Endothelial cell of umbilical vein (primary cell): ENCODE results near the gene LRRC31.

Experiments used
- EZH2 ChIP-seq: IDR thresholded peaks from 2 replicates; pipeline ENCODE4 v1.6.1; 2012; ENCODE audit warnings: borderline replicate concordance, low read depth, mild to moderate bottlenecking, moderate library complexity, low read length, inconsistent platforms; ENCODE audit not compliant: severe bottlenecking
- JUN ChIP-seq: IDR thresholded peaks from 2 replicates; pipeline ENCODE4 v1.6.1; 2011; ENCODE audit warnings: borderline replicate concordance, low read depth; ENCODE audit not compliant: insufficient read length, insufficient read depth
- MYC ChIP-seq: IDR thresholded peaks from one replicate; pipeline ENCODE4 v1.6.1; 2011; ENCODE audit warnings: mild to moderate bottlenecking, low read depth, low read length
- POLR2A ChIP-seq: IDR thresholded peaks from 2 replicates; pipeline ENCODE4 v1.6.1; 2012; ENCODE audit warnings: low read depth, mild to moderate bottlenecking, control low read depth, low read length
- TF ChIP-seq, protein P1 (sequence below), 2 donors: IDR thresholded peaks; 1 replicate in 1 of 2; 2 replicates in 1 of 2; pipeline ENCODE4 v1.5.1; 2011; ENCODE audit warnings: low read length in 2 of 2, mild to moderate bottlenecking in 2 of 2, moderate library complexity in 2 of 2, control low read depth in 1 of 2, inconsistent platforms in 1 of 2, low read depth in 1 of 2; ENCODE audit not compliant: insufficient read depth in 1 of 2; ENCODE audit errors: extremely low read depth in 1 of 2

- TF ChIP-seq, protein P1, sequence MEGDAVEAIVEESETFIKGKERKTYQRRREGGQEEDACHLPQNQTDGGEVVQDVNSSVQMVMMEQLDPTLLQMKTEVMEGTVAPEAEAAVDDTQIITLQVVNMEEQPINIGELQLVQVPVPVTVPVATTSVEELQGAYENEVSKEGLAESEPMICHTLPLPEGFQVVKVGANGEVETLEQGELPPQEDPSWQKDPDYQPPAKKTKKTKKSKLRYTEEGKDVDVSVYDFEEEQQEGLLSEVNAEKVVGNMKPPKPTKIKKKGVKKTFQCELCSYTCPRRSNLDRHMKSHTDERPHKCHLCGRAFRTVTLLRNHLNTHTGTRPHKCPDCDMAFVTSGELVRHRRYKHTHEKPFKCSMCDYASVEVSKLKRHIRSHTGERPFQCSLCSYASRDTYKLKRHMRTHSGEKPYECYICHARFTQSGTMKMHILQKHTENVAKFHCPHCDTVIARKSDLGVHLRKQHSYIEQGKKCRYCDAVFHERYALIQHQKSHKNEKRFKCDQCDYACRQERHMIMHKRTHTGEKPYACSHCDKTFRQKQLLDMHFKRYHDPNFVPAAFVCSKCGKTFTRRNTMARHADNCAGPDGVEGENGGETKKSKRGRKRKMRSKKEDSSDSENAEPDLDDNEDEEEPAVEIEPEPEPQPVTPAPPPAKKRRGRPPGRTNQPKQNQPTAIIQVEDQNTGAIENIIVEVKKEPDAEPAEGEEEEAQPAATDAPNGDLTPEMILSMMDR (IDR thresholded peaks at IDR 0.05; ENCODE audit: extremely low read depth in 1 of 2, insufficient read depth in 1 of 2, low read depth in 1 of 2, low read length in 2 of 2), result no peak
- TF ChIP-seq EZH2 (no peak), MYC (no peak), JUN (no peak), POLR2A (no peak)
These were observed 26.8 kb downstream of the LRRC31 start for GRCh38 chr3:169842960-169843359.
